NCI-H2029 treated with DMSO at 0.1 percent for 48 hours (cell line): ENCODE results near the gene NISCH.

Experiments
- DNase-seq: peaks from one replicate; lab custom pipeline; 2025; lab: John Stamatoyannopoulos, UW

Gene NISCH

DNA sequence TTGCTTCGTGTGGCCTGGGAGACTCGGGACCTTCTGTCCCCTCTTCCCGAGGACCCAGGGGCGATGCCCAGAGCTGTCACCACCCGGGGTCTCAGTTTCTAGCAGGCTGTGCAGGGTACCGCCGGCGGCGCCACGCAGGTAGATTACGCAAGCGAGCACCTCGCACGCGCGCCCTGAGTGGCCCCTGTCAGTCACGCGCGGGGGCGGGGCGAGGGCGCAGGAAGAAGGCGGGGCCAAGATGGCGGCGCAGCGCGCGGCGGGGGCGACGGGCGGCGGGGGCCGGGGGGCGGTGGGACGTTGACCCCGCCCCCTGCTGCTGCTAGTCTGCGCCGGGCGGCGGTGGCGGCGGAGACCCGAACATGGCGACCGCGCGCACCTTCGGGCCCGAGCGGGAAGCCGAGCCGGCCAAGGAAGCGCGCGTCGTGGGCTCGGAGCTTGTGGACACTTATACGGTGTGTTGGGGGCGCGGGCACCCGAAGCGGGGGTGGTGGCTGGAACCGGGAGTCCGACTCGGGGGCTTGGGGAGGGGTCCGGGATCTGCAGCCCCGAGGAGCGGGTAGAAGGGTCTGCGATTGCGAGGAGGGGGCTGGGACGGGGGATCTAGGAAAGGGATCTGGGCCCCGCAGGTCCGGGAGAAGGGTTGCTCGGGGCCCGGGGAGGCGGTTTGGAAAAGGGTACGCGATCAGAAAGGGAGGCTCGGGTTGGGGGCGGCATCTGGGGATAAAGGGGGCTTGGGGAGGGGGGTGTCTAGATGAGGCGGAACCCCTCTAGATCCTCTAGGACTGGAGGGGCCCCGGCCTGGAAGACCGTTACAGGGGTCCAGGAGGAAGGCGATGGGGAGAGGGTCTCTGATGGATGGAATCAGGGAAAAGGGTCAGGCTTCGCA, at the start of gene NISCH:
TSS of gene NISCH (plus strand) at position 322 of the 886 bp plus-strand sequence. CDS start at position 360, 38 bp downstream.
- no peak for DNase-seq

- no peak for DNase-seq
These were observed 49.2 kb upstream of the NISCH start for GRCh38 chr3:52406231-52406661.

DNA sequence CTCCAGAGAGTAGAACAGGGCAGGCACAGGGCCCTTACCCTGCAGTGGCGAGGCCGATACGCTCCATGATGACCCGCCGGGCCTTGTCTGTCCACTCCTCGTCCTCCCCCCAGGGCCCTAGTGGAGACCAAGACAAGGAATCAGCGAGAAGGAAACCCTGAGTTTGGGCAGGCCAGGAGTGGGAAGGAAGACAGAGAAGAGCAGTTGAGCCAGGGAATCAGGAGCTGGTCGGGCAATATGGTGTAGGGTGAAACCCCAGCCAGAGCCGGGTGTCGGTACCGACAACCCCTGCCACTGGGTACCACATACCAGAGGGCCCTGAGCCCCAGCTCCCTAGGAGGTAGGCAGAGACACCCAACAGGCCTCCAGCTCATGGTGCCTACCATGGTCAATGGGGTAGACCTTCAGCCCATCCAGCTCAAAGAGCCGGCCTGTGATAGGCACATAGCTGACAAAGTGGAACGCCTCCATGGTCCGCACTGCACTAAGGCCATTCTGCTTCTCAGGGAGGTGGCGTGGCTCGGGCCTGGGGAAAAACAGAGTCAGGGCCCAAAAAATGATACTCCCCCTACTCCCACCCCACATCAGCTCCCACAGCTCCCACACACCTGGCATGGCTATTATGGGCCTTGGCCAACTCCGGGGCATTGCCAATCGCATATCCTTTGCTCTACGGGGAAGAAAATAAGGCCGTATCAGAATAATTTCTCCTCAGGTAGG, 48.5 kb upstream of the NISCH start:
- no peak for DNase-seq

DNA sequence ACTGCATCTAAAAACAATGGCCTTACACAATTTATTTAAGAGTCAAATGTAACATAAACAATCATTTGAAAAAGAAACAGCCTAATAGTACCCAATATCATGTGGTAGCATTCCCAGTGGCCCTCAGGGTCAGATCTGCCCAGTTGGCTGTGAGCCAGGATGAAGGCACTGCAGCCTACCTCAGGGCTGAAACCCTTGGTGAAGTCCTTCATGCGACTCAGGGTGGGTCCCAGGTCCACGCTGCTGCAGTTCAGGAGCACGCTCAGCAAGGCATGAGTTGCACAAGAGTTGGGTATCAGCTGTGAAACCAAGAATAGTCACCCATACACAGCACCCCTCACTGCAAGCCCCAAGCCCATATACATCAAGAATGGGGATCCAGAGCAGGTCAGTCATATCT, 47.6 kb upstream of the NISCH start:
- DNase-seq, result no peak

- no peak for DNase-seq
These were observed 46.9 kb upstream of the NISCH start for GRCh38 chr3:52408466-52408865.

GRCh38 chr3:52415800-52416199, 39.6 kb upstream of the NISCH start:
- DNase-seq, result no peak

DNA sequence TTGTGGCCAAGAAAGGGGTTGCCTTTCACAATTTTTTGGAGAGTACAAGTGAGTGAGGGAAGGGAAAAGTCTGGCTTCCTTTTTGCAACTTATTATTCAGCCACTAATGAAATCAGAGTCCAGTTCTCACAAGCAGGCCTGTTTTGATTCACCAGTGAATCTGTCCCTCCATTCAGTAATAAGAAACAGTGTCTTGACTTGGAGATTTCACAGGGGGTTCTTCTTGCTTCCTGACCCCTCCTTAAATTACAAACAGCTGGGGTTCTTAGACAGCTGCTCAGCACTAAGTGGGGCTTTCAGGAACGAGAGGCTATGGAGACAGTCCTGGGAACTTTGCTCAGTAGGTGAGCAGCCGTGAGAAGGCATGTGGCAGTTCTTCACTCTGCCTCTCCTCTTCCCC, 35.0 kb upstream of the NISCH start:
- DNase-seq, result no peak

DNA sequence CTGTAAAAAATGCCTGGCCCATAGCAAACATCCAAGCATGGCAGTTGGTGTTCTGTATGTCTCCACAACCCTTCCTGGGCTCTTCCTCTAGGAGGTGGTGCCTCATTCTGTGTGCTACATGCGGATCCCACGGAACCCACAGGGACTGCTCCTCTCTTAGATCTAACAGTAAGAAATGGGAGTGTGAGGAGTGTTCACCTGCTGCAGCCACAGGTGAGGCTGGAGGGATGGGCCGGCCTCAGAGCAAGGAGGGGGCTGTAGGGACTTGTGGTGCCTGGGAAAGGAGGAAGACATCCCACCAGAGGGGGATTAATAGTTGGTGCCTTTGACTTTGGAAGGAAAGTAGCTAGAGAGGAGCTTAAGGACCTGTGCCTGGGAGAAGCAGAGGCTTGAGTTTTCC, 32.7 kb upstream of the NISCH start:
- no peak for DNase-seq

DNA sequence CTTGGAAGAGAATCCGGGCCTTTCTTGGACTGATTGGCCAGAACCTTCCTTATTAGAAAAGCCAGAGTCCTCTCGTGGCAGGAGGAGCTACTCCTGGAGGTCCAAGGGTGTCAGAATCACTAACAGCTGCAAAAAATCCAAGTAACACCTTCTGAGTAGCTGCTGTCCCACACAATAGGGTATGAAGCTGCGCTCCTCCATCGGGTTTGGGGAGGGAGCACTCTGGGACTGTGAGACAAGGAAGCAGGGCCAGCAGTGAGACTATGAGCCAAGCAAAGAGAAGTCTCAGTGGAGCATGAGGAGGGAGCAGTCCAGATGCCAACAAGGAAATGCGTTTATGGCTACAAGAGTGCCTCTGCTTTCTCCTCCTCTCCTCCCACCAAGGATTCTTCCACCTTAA, 32.2 kb upstream of the NISCH start:
- DNase-seq, result no peak

DNA sequence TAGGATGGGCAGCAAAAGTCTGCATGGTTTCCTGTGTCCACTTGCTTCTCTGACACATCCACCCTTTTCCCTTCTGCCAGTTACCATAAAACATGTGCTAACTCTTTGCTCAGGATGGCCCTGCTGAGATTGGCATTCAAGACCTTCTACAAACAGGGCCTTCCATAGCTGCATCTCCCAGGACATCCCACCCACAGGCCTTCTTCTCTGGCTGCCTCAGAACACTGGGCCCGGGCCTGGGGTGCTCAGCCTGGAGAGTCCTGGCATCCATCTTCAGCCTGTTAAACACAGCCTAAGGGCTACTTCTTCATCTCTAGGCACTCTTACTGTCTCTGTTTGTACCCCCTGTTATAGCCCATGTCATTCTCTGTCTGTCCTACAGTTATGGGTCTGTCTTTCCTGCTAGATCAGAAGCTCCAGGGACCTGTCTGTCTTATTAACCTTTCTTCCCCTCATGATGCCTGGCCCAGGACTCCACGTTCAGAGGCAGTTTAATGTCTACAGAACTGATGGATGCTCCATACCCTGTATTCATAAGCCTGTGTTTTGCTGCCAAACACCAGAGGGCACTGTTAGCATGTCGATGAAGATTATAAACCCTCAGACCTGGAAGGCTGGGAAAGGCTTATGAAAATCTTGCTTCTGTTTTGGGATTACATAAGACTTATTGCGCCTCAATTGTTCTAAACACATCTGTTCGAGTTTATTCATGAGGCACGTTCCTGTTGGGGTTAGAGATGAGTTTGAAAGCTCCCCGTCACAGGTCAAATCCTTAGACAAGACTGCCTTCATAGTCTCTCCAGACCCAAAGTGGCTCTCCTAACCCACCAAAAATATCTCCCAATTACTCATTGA, 27.0 kb upstream of the NISCH start:
- DNase-seq, result no peak

GRCh38 chr3:52429031-52429430, 26.4 kb upstream of the NISCH start:
- no peak for DNase-seq

GRCh38 chr3:52429779-52430415, 25.5 kb upstream of the NISCH start:
- no peak for DNase-seq

DNA sequence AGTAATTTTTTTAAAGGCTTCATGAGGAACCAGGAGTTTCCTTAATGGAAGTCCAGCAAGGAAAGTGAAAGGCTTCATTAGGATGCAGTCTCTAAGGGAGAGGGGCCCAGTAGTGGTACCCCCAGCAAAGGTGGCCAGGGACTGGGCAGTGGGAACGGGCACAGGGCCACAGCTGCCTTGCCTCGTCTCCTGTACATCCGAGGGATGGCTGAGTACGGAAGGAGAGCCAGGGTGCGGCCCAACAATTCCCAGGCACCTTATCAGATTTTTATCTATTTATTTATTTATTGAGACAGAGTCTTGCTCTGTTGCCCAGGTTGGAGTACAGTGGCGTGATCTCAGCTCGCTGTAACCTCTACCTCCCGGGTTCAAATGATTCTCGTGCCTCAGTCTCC, 25.0 kb upstream of the NISCH start:
- no peak for DNase-seq

DNA sequence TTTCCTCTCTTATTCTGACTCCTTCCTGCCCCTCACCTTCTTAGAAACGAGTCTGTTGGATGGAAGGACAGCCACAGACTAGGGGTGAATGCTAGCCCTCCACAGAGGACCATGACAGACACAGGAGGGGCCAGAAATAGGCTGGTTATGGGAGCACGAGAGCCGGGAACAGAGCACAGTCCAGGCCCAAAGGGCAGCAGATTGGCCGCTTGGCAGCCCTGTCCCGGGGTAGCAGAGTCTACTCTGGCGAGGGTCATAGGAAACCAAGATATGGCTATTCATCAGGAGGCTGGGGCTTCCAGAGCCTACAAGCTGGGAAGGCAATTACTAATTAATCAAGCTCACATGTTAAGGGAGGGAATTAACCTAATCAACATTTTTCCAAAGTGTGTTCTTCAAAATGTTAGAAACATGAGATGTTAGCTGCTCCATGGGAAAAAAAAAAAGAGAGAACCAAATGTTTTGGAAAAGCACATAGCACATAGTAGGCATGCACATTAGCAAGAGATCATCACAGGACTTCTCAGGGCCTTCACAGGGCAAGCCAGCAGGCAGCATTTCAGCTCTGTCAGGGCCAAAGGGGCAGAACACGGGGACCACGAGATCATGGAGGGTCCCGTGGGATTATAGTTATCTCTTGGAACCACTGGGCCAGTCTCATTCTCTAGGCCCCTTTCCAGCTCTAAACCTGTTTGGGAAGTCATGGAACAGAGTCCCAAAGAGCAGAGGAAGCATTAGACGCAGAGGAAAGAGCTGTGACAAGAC, 23.8 kb upstream of the NISCH start:
- DNase-seq, result no peak

- no peak for DNase-seq
These were observed 23.2 kb upstream of the NISCH start for GRCh38 chr3:52432225-52432624.

GRCh38 chr3:52432691-52433141, 22.7 kb upstream of the NISCH start:
- no peak for DNase-seq

DNA sequence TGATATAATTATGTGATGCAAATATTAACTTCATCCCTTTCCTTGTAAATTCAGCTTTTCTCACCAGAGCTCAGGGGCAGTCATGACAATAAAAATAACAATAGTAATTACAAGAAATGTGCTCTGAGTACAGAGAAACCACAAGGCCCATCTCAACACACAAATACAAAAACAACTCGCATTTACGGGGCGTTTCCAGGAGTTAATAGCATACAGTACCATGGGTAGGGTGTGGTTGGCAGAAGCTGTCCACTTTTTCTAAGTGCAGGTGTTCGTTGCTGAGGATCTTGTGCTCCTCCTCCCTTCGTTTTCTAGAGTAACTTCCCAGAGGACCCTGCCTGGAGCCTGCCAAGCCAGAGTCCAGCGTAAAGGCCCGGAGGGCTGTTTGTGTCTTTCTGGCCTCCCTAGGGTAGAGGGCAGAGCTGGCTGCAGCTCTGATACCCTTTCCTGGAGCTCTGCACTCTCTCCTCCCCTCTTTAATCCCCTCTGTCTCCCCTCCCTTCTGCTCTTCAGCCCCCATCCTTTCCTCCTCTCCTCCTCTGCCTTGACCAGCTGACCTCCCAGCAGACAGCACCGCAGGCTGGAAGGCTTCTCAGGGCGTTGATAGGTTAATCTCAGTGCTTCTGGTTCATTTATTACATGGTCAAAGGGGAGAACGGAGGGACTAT, 21.9 kb upstream of the NISCH start:
- DNase-seq, result no peak

GRCh38 chr3:52433996-52434479, 21.4 kb upstream of the NISCH start:
- no peak for DNase-seq

DNA sequence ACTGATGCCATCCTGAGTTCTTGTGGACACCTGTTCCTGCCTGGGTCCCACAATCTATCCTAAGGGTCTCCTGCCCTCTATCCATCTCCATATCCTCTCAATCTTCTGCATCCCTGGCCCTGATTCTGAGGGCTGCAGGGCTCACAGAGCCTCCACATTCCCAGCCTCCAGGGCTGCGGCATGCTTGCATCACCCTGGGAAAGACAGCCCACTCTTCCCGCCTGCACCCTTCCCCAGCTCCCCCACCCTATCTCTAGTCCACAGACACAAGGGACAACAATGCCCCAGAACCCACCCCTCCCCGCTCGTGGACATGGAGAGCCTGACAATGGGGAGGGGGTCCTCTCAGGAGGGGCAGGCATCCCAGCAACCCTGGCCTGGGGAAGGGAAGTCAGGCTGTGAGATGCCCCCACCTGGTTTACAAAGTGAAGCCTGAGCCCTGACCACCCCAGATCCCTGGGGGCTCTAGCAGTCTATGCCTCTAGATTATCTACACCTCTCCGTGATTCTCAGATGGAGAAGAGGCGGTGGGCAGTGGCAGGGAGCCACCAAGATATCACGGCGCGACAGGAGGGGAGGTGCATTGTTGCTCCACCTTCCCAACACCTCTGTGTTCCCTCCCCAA, 20.8 kb upstream of the NISCH start:
- no peak for DNase-seq
